ENCODE results near the gene HSD17B7. TPM values are rescaled to one million over a fixed set of nuclear protein-coding genes. Genes with fewer than 3 reads are reported as not detected.

Gene HSD17B7
- total RNA-seq, 1 donor from 2014 or later, result 5.1 TPM

- intact Hi-C loops (cut with micrococcal nuclease), result loop anchor here (5.0 kb wide), 1 partner anchor 466 kb away; no protein-coding TSS in a partner anchor
- no peaks in the 10 kb centered on the region for H3K36me3 ChIP-seq
- no peaks in the 10 kb centered on the region for H3K9me3 ChIP-seq (replicated peaks)
- no peak overlapping the region for H3K4me3 ChIP-seq
- H3K27ac ChIP-seq (replicated peaks), result no peak overlapping the region
- no peak for DNase-seq
- no peaks in the 10 kb centered on the region for H3K4me1 ChIP-seq
- TF ChIP-seq CTCF (IDR thresholded peaks at IDR 0.05; ENCODE audit: borderline replicate concordance), result no peak
- H3K27me3 ChIP-seq (ENCODE audit: low read depth), result no peaks in the 10 kb centered on the region
Measured at GRCh38 chr1:162851341-162851740, 60.8 kb downstream of the HSD17B7 start.

GRCh38 chr1:162854245-162854882, 63.9 kb downstream of the HSD17B7 start:
- TF ChIP-seq CTCF (IDR thresholded peaks at IDR 0.05; ENCODE audit: borderline replicate concordance), result peak; percentile 77
- no peaks in the 10 kb centered on the region for H3K27me3 ChIP-seq (ENCODE audit: low read depth)
- no peak overlapping the region for H3K4me3 ChIP-seq
- H3K27ac ChIP-seq (replicated peaks), result no peak overlapping the region
- no peaks in the 10 kb centered on the region for H3K4me1 ChIP-seq
- peak; percentile 24 for DNase-seq
- intact Hi-C loops (cut with micrococcal nuclease), result loop anchor here (5.0 kb wide), 1 partner anchor 463 kb away; no protein-coding TSS in a partner anchor
- H3K36me3 ChIP-seq, result no peaks in the 10 kb centered on the region
- no peaks in the 10 kb centered on the region for H3K9me3 ChIP-seq (replicated peaks)

GRCh38 chr1:162855461-162856150, 65.1 kb downstream of the HSD17B7 start:
- DNase-seq, result no peak
- Histone ChIP-seq H3K9me3 (replicated peaks) (no peaks in the 10 kb centered on the region), H3K27ac (replicated peaks) (no peak overlapping the region), H3K27me3 (ENCODE audit: low read depth) (no peaks in the 10 kb centered on the region), H3K4me3 (no peak overlapping the region), H3K4me1 (no peaks in the 10 kb centered on the region), H3K36me3 (no peaks in the 10 kb centered on the region)
- intact Hi-C loops (cut with micrococcal nuclease), result no loop called here
- TF ChIP-seq CTCF (IDR thresholded peaks at IDR 0.05; ENCODE audit: borderline replicate concordance), result no peak

- no peak for TF ChIP-seq CTCF (IDR thresholded peaks at IDR 0.05; ENCODE audit: borderline replicate concordance)
- no peak overlapping the region for H3K4me3 ChIP-seq
- no peak for DNase-seq
- no peaks in the 10 kb centered on the region for H3K27me3 ChIP-seq (ENCODE audit: low read depth)
- no peaks in the 10 kb centered on the region for H3K9me3 ChIP-seq (replicated peaks)
- H3K4me1 ChIP-seq, result peaks cover 5% of the 10 kb centered on the region
- intact Hi-C loops (cut with micrococcal nuclease), result no loop called here
- H3K36me3 ChIP-seq, result no peaks in the 10 kb centered on the region
- H3K27ac ChIP-seq (replicated peaks), result no peak overlapping the region
Measured at GRCh38 chr1:162856260-162856659, 65.8 kb downstream of the HSD17B7 start.

- Histone ChIP-seq H3K27ac (replicated peaks) (no peak overlapping the region), H3K4me1 (peaks cover 17% of the 10 kb centered on the region), H3K27me3 (ENCODE audit: low read depth) (no peaks in the 10 kb centered on the region), H3K4me3 (no peak overlapping the region), H3K36me3 (no peaks in the 10 kb centered on the region), H3K9me3 (replicated peaks) (no peaks in the 10 kb centered on the region)
- intact Hi-C loops (cut with micrococcal nuclease), result no loop called here
- no peak for DNase-seq
- no peak for TF ChIP-seq CTCF (IDR thresholded peaks at IDR 0.05; ENCODE audit: borderline replicate concordance)
Measured at GRCh38 chr1:162857850-162858249, 67.3 kb downstream of the HSD17B7 start.

Measured in left ventricle myocardium inferior (tissue), 1 donor.